Heart left ventricle (tissue), 16 donors: Measurements from ENCODE around the gene NAA30. TPM values are rescaled to one million over a fixed set of nuclear protein-coding genes. Genes with fewer than 3 reads are reported as not detected.

Experiments
- ATAC-seq, 4 donors: fragments of 200-7000 bp; cut with Tn5 transposase; one replicate each; pipeline ENCODE4 v1.9.1; 2020 to 2022; ENCODE audit warnings: moderate library complexity in 4 of 4, mild to moderate bottlenecking in 3 of 4, moderate number of reproducible peaks in 1 of 4
- DNase-seq, 5 donors: peaks; one replicate each; pipeline ENCODE4 v3.0.0-alpha.2; 2020
- H3K27ac ChIP-seq, 12 donors: fragments of 200-600 bp; sonication (generic) in 4 of 12; one replicate each; pipeline versions ENCODE4 v1.5.0 to v1.8.0; 2016 to 2022; ENCODE audit warnings: mild to moderate bottlenecking in 2 of 12
- H3K27me3 ChIP-seq, 9 donors: fragments of 200-600 bp; sonication (generic) in 2 of 9; one replicate each; pipeline versions ENCODE4 v1.5.1 to v1.8.0; 2016 to 2022; ENCODE audit warnings: mild to moderate bottlenecking in 3 of 9
- H3K36me3 ChIP-seq, 9 donors: fragments of 200-600 bp; sonication (generic) in 2 of 9; one replicate each; pipeline versions ENCODE4 v1.5.0 to v1.8.0; 2018 to 2022; ENCODE audit warnings: mild to moderate bottlenecking in 2 of 9
- H3K4me1 ChIP-seq, 12 donors: fragments of 200-600 bp; sonication (generic) in 4 of 12; one replicate each; pipeline versions ENCODE4 v1.5.0 to v1.8.0; 2016 to 2022; ENCODE audit warnings: mild to moderate bottlenecking in 3 of 12
- H3K4me3 ChIP-seq, 12 donors: fragments of 200-600 bp; sonication (generic) in 4 of 12; one replicate each; pipeline versions ENCODE4 v1.5.0 to v1.8.0; 2017 to 2022; ENCODE audit warnings: mild to moderate bottlenecking in 9 of 12, moderate library complexity in 4 of 12
- H3K9me3 ChIP-seq, 12 donors: fragments of 200-600 bp; sonication (generic) in 4 of 12; one replicate each; pipeline versions ENCODE4 v1.5.0 to v1.8.0; 2016 to 2022; ENCODE audit warnings: mild to moderate bottlenecking in 1 of 12
- CTCF ChIP-seq, 12 donors: fragments of 200-600 bp; sonication (generic) in 4 of 12; IDR thresholded peaks; one replicate each; pipeline versions ENCODE4 v1.5.0 to v1.8.0; 2018 to 2022; ENCODE audit warnings: antibody characterized with exemption in 12 of 12, mild to moderate bottlenecking in 5 of 12
- POLR2A ChIP-seq, 2 donors: fragments of 450-650 bp; IDR thresholded peaks; one replicate each; pipeline ENCODE4 v1.6.1; 2017; ENCODE audit warnings: antibody characterized with exemption in 2 of 2, mild to moderate bottlenecking in 2 of 2, moderate library complexity in 2 of 2
- WGBS, 4 donors: extraction: QIAGEN DNeasy Blood & Tissue Kit in 2 of 4; methylation state at CpG; one replicate each; pipeline versions ENCODE4 v1.1.5 to v1.1.7; 2013 to 2018; 5-methylcytosine and 5-hydroxymethylcytosine counted together
- intact Hi-C, 10 donors: fragments of 100-400 bp; cut with DNase I; formaldehyde crosslinking; loops; one replicate each; pipeline versions ENCODE4 v1.11.1 to v1.14.2; 2022
- polyA plus RNA-seq, 2 donors: library from polyadenylated mRNA; stranded (reverse); fragments of 200-250 nt; gene quantifications; one replicate each; pipeline ENCODE4 v1.2.3, GENCODE V29; 2013
- total RNA-seq, 9 donors: library from RNA; depleted of rRNA in 2 of 9; stranded (reverse); fragments of >200 nt in 2 of 9; fragmentation: NEBNext Ultra II Directional in 3 of 9; extraction: Animal tissue kit (Norgen Biotek cat#: 25700) in 3 of 9; gene quantifications; one replicate each; pipeline versions ENCODE4 v1.1.0 to v1.2.4, GENCODE V29; 2016 to 2023
- donor health status: ischemic (EF 13 %, LVEDD 7.1; RV severe dilation, severe dysfunction).
- donor health status: healthy with polysubstance abuse.
- donor health status: DM: no; HTN: yes; CAD: no.
- donor health status: DM: no; HTN: no; CAD: no.
- donor health status: ischemic (EF 25% LVEDD 6.9; RV normal size, moderate dysfunction).
- donor health status: ischemic (EF 25% LVEDD 5.7; RV mildly dilated, moderate dysfunction).
- donor health status: healthy.
- donor health status: DM: yes; HTN: yes; CAD: no.
- donor health status: ischemic (EF 35%, LVEDD 5.7; RV mildly dilated, moderate dysfunction).
- donor health status: nonischemic (EF 11% LVEDD 7.7; RV severe dilation, severe dysfunction).
- donor health status: DM: yes; HTN: yes; CAD: no.
- donor health status: PGD.
- donor health status: ischemic (EF 29% LVEDD 5.4; RV normal size, mild dysfunction).
- donor health status: nonischemic (EF 23%, LVEDD 6.1; RV moderate dilation, normal function).

The NAA30 gene
- total and polyA plus RNA-seq, 11 donors = 3.5 to 30.0 (median 24.1) TPM

- H3K4me3 ChIP-seq = no peak overlapping the region
- no peaks in the 10 kb centered on the region for H3K4me1 ChIP-seq
- H3K27me3 ChIP-seq = no peaks in the 10 kb centered on the region
- ATAC-seq (no peak), DNase-seq (no peak)
- TF ChIP-seq POLR2A (IDR thresholded peaks at IDR 0.05) (no peak), CTCF (IDR thresholded peaks at IDR 0.05) (no peak)
- intact Hi-C loops = no loop called here
- H3K9me3 ChIP-seq = peaks cover 0 to 4% (median 0%) of the 10 kb centered on the region in 12 donors
- H3K36me3 ChIP-seq = no peaks in the 10 kb centered on the region
- 75 to 79% (median 77%) methylated on average over 6 of the region's 6 CpGs for WGBS, 4 donors
- no peak overlapping the region for H3K27ac ChIP-seq
Measured at GRCh38 chr14:57464008-57464730, 73.8 kb downstream of the NAA30 start.

Other genes with a start within 250 kb of the NAA30 start
- gene EXOC5, start 121.7 kb upstream of the NAA30 start, total RNA-seq = 10 to 100 TPM; 27.7 to 74.8 (median 53.0) TPM
- gene EXOC5, start 121.7 kb upstream of the NAA30 start, polyA plus RNA-seq = 10 to 100 TPM in 1 of 2 donors, 1 to 10 TPM in 1; 6.1 to 36.4 TPM
- gene AP5M1, start 121.6 kb upstream of the NAA30 start, total RNA-seq = 10 to 100 TPM; 20.6 to 58.1 (median 49.7) TPM
- 10 to 100 TPM in 1 of 2 donors, 1 to 10 TPM in 1; 5.8 to 28.8 TPM for gene AP5M1, start 121.6 kb upstream of the NAA30 start, polyA plus RNA-seq
- gene CCDC198, start 103.3 kb downstream of the NAA30 start, total RNA-seq = not detected
- gene CCDC198, start 103.3 kb downstream of the NAA30 start, polyA plus RNA-seq = not detected